Iris pigment epithelial cell (primary cell): ENCODE results near the gene FAM20C.
"Not testable (repeated sequence)": the region's sequence is repeated elsewhere in the genome, so short reads cannot be mapped to it uniquely, and the experiment has no call there.

Source experiments
- DNase-seq: peaks from one replicate; pipeline ENCODE4 v3.0.0-alpha.2; 2011; ENCODE audit warnings: low read depth

The FAM20C gene

DNA sequence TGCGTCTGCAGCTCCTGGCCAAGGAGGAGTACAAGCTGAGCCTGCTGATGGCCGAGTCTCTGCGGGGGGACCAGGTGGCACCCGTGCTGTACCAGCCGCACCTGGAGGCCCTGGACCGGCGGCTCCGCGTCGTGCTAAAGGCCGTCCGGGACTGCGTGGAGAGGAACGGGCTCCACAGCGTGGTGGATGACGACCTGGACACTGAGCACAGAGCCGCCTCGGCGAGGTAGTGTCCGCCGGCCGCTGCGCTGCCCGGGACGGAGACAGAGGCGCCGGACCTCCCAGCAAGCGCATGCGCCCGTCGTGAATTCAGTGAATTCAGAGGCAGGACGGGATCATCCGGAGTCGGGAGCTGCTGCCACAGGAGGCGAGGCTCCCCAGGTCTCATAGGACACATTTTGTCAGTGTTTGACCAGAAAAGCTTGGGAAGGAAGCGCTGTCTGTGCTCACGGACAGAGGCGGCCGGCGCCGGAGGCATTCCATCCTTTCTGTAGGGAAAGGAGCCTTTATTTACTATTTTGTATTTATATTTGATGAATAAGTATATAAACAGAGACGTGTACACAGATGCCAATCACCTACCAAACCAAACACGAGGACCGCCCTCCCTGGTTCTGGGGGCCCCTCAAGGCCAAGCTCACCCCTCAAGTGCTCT, 67.5 kb downstream of the FAM20C start:
- no peak for DNase-seq

DNA sequence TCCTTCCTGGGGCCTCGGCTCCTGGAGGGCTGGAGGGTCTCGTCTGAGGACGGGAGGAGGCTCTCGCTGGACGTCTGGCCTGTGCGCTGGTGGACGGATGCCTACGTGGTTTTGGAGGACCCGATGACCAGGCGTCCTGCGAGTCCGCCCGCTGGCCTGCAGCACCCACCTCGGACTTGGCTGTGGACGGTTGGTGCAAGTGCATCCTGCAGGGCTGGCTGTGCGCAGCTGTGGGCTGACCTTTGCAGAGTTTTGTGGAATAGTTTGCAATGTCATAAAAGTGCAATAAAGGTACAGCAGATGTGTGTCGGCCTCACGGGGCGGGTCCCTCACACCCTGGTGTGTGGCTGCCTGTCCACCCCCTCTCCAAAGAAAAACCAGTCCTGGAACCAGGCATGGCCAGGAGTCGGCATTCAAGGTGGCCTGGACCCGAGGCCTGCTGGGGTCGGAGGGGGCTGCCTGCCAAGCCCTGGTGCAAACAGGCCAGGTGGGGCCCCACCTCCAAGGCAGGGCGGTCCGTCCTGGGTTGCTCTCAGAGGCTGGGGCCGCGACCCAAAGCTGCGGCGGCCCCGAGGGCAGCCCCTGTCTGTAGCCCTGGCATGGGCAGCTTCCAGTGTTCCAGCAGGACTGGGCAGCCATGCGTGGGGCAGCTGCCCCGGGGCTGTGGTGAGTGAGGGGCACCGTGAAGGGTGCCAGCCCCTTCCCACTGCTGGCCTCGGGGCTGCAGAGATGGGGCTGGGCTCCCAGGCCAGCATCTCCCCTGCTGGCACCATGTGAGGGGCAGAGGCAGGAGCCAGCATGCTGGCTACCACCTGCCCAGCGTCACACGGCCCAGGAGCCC, 68.3 kb downstream of the FAM20C start:
- DNase-seq: no peak

DNA sequence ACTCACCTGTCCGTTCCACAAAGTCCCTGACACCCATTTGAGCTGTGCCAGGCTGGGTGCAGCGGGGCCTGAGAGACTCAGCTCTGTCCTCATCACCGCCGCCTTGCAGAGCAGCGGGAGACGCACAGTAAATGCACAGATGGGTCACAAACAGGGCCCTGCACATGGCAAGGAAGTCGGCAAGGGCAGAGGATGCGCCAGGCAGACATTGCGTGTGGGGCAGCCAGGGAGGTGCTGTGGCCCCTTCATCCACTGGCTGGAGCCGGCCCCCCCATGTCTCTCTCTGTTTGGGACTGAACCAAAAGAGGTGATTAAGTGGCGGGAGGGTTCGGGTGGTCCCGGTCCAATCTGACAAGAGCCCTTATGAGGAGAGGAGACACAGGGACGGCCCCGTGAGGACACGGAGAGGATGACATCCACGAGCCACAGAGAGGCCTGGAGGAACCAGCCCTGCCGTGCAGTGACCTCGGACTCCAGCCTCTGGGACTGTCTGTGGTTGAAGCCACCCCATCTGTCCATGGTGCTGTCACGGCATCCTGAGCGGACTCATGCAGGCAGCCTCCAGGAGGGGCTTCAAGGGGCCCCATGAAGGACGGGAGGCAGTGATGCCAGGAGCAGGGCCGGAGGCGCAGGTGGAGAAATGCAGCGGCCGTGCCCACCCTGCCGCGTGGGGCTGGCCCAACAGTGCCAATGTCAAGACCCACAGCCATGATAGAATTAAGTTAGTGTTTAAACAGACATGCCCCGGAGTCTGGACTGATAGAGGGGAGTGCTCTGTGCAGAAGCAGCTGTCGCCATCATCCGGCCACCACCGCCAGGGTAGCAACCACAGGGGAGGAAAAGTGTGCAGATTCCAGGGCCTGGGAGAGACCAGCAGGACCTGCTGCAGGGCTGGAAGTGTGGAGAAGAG, 69.2 kb downstream of the FAM20C start:
- DNase-seq: no peak

DNA sequence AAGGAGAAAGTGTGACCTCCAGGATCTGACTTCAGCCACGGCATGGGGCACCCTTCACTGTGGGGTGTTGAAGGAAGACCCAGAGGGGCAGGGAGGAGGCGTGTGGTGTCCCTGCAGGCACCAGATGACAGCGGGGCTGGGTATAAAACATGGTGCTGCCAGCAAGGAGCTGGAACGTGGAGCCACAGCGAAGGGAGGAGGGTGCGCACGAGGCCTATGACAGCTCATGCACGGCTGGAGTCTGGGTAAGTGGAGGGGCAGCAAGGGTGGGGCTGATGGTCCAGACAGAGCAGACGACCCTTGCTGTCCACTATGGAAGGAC, 69.8 kb downstream of the FAM20C start:
- no peak for DNase-seq

DNA sequence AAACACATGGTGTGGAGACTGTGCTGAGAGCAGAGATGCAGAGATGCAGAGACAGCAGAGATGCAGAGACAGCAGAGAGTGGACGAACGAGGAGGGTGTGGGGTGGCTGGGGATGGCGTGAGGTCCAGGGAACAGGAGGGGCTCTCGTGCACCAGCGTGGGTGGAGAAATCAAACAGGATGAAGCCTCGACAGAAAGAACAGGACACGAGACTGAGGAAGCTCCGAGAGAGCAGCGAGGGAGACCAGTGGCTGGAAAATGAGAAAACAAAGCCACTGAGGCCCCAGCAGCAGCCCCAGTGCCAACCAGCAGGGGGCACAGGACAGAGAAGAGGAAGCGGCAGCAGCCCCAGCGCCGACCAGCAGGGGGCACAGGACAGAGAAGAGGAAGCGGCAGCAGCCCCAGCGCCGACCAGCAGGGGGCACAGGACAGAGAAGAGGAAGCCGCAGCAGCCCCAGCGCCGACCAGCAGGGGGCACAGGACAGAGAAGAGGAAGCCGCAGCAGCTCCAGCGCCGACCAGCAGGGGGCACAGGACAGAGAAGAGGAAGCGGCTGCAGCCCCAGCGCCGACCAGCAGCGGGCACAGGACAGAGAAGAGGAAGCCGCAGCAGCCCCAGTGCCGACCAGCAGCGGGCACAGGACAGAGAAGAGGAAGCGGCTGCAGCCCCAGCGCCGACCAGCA, 70.4 kb downstream of the FAM20C start:
- not testable (repeated sequence) for DNase-seq

DNA sequence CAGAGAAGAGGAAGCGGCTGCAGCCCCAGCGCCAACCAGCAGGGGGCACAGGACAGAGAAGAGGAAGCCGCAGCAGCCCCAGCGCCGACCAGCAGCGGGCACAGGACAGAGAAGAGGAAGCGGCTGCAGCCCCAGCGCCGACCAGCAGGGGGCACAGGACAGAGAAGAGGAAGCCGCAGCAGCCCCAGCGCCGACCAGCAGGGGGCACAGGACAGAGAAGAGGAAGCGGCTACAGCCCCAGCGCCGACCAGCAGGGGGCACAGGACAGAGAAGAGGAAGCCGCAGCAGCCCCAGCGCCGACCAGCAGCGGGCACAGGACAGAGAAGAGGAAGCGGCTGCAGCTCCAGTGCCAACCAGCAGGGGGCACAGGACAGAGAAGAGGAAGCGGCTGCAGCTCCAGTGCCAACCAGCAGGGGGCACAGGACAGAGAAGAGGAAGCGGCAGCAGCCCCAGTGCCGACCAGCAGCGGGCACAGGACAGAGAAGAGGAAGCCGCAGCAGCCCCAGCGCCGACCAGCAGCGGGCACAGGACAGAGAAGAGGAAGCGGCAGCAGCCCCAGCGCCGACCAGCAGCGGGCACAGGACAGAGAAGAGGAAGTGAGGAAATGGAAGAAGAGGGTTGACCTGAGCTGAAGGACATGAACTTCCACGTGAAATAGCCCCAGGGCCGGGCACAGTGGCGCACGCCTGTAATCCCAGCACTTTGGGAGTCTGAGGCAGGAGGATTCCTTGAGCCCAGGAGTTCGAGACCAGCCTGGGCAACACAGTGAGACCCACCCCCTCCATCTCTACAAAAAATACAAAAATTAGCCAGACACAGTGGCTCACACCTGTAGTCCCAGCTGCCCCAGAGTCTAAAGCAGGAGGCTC, 71.3 kb downstream of the FAM20C start:
- not testable (repeated sequence) for DNase-seq

DNA sequence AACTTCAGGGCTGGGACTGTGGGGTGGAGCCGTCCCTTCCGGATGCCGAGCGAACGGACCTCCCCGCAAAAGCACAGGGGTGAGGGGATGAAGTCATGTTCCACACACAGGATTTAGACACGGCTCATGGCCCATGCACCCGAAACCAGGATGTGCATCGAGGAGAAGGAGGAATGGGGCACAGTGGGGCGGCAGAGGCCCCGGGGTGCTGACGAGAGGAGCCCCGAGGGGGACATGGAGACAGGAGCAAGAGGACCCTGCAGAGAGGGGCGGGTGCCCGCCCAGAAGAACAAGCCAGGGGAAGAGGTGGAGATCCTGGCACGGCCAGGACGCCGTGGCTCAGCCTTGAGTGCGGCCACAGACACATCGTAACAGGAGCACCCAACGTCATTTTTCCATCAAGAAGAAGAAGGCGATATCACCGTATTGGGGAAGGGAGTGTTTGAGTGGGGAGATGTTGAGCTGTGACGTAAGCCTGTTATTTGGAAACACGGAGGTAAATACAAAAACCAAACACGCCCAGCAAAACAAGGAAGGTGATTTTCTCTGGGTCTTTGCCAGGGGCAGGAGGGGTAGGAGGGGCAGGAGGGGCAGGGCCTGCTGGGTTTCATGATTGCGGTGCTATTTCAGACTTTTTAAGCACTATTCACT, 72.3 kb downstream of the FAM20C start:
- DNase-seq: no peak

DNA sequence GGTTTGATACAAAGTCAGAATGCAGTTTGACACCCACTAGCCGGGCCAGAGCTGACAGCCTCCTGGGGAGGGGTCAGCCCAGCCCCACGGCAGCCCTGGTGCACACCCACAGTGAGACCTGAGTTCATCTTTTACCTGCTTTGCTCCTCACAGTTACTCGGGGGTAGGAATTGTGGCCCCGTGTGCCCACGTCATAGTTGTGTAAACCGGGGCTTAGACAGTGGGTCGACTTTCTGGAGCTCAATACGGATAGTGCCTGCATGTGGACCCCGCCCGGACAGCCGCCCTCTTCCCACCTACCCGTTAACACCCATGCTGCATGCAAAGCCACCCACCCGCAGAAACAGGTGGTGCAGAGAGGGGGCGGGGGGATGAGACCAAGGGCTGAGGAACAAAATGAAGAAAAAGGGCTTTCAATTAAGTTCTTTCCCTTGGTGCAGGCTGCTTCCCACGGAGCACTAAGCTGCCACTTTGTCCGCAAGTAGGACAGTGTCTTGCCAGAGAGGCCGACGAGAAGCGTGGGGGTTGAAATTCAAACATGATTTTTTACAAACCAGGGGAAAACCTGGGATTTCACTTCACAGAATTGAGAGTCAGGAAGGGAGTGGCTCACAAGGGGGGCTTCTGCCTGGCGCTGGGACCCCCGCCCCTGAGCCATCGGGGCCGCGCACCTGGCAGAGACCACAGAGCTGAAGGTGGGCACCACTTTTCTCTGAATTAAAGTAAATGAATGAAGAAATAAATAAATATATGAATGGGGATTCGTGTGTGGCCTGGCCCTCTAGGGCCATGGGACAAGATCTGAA, 73.0 kb downstream of the FAM20C start:
- DNase-seq: no peak

DNA sequence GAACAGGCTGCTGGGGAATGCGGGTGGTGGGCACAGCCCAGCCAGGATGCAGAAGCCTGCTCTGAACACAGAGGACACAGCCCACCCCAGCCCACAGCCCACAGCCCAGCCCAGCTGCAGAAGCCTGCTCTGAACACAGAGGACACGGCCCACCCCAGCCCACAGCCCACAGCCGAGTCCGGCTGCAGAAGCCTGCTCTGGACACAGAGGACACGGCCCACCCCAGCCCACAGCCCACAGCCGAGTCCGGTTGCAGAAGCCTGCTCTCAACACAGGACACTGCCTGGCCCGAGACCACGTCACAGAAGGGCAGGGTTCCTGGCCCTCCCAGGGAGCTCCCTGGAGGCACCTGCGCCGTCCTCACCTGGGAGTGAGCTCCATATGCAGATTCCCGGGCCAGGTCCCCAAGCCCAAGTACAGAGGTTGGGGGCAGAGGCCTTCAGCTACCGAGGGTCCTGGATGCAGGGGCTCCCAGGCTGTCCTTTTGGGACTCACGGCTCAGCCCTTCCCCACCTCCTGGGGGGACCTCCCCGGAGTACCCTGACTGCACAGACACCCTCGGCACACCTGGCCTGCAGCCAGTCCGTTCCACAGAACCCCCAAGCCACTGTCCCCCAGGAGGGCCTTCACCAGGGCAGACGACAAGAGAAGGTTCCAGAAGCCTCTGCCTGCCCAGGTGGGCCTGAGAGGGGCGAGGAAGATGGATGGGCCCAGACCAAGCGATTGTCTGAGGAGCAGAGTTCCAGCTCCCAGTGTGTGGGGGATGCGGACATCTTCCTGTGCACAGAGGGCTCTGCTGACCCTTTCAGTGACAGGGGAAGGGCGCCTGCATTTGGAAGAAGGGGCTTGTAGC, 73.9 kb downstream of the FAM20C start:
- no peak for DNase-seq

DNA sequence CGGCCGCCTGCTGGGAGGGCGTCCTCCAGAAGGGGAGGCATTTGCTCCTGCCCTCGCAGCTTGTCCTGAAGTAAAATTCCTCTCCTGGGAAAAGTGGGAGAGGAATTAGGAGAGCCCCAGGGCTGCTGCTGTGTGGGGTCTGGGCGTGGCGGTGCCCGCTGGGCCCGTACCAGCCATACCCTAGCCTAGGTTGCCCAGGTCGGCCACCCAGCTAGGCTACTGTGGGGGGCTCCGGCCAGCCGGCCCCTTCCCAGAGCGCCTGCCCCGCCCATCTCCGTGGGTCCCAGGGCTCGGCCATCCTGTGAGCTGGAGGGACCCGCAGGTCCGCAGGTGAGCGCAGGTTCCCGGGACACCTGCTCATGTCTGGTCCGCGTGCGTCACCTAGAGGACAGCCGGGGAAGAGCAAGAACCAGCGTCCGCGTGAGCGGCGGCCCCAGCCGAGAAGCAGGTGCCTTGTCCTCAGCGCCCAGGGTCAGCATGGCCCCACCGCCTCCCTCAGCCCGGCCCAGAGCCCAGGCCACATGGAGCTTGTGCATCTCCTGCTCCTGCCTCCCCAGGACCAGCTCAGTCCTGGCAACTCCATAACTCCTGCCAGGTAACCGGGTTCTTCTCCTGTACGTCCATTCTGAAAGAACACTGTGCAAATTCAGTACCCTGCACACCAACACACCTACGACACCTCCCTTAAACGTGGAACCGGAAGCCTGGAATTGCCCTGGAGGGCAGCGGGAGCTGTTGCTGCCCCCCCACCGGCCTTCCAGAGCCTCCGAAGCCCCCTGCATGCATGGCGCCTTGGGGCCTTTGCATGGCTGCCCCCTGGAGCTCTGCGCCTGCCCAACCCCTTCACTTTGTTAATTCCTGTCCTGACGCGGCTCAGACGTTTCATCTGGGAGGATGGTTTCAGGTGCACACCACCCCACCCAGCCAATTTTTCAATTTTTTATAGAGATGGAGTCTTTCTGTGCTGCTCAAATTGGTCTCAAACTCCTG, 74.8 kb downstream of the FAM20C start:
- no peak for DNase-seq

DNA sequence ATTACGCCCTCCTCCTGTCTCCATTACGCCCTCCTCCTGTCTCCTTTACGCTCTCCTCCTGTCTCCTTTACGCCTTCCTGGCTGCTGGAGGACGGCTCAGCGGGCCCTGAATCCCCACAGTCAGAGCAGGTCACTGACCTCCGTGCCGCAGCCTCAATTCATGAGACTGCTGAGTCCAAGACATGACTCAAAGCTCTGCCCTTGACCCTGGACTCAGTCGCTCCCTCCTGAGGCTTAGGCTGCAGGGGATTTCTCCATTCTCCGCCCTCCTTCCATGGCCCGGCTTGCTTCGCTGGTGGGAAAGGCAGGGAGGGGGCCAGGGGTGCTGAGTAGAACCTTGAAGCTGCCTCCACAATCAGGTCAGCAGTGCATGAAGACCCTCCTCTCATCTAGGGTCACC, 76.6 kb downstream of the FAM20C start:
- DNase-seq: no peak

DNA sequence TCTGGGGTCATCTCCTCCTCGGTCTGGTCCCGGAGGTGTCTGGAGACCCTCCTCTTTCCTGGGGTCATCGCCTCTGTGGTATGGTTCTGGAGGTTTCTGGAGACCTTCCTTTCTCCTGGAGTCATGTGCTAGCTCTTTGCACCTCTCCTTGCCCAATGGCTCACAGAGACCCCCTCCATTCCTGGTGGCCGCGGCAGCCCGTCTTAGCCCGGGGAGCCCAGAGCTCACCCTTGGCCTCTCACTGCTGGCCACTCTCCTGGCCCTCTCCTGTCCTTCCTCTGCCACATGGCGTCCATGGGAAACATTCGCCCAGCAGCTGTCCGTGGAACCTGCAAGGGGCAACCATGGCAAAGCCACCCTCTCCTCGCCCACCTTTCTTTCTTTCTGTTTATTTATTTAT, 77.3 kb downstream of the FAM20C start:
- no peak for DNase-seq

DNA sequence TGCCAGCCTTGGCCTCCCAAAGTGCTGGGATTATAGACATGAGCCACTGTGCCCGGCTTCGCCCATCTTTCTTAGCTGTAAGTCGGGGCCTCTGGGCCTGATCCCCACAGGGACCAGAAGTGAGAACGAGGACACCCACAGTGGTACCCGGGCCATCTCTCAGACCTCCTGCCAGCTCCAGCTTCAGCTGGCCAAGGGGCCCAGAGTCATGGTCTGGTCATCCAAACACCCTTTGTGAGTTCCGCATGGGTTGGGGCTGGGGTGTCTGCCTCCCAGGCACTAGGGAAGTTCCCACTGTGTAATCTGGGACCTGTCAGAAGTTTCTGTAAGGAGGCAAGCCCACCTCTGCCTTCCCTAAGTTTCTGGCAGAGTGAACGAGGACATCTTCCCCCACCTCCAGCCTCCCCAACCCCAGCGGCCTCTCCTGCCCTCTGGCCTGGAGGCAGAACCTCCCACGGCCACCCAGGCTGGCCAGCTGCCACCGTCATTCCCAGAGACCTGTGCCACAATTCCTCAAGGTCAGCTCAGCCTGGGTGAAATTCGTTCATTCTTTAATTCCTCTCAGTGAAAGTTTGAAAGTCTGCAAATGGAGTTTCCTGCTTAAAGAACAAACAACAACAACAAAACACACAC, 78.1 kb downstream of the FAM20C start:
- no peak for DNase-seq

DNA sequence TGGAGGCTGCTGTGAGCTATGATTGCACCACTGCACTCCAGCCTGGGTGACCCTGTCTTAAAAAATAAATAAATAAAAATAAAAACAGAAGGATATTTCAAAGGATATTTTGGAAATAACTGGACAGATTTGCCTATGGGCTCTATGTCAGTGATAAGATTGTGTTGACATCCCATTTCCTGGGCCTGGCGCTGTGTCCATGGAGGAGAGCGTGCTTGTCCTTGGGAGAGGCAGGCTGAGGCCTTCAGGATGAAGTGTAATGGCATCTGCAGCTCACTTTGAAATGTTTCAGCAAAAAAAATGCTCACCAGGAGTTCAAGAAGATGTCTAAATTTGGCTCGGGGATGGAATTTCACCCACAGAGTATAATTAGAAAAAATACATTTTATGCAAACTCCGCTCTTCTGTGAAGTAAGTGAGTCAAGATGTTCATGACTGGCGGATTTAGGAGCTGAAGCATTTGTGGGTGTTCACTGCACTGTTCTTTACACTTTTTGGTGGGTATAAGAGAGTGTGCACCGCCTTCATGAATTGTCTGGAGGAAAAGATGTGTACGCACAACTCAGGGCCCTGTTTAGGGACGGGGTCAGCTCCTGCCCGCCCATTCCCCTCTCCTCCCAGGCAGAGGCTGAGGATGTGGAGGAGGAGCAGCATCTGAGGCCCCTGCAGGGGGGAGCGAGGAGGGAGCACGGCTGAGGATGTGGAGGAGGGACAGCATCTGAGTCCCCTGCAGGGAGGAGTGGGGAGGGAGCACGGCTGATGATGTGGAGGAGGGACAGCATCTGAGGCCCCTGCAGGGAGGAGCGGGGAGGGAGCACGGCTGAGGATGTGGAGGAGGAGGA, 79.1 kb downstream of the FAM20C start:
- no peak for DNase-seq

DNA sequence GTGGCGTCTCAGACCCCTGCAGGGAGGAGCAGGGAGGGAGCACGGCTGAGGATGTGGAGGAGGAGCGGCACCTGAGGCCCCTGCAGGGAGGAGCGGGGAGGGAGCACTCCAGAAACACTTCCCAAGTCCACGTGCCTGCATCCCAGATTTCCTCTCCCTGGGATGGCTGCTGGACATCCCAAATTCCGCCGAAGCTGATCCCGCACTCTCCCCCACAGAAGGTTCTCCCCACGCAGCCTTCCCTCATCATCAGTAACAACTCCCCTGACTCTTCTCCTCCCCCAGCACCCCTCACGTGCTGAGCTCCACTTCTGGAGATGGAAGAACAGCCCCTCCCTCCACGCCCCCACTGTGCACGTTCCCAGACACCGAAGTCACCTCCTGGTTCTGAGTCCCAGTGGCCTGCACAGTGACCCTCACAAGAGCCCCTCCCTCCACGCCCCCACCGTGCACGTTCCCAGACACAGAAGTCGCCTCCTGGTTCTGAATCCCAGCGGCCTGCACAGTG, 79.8 kb downstream of the FAM20C start:
- DNase-seq: no peak

DNA sequence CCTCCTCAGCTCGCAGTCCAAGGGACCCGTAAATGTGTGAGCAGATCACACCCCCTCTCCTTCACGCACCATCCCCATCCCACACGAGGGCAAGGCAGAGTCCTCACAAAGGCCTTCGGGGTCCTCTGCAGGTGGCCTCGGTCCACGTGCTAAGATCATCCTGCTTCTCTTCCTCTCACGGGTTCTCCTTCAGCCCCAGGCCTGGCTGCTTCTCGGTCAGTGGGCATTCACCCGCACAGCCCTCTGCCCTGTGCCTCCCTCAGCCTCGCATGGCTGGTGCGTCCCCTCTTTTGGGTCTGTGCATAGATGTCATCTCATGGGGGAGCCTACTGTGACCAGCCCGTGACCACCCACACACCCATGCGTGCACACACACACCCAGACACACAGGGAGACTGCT, 80.3 kb downstream of the FAM20C start:
- DNase-seq: no peak
